NCI-H1105 treated with DMSO at 0.1 percent for 48 hours (cell line): Measurements from ENCODE around the gene PARD3.
A peak's percentile ranks its signal among the peaks of the same experiment; 100 is the strongest.
"Not testable (repeated sequence)": the region's sequence is repeated elsewhere in the genome, so short reads cannot be mapped to it uniquely, and the experiment has no call there.

Source experiments
- DNase-seq: peaks from one replicate; lab custom pipeline; 2025; lab: John Stamatoyannopoulos, UW

PARD3 gene

DNA sequence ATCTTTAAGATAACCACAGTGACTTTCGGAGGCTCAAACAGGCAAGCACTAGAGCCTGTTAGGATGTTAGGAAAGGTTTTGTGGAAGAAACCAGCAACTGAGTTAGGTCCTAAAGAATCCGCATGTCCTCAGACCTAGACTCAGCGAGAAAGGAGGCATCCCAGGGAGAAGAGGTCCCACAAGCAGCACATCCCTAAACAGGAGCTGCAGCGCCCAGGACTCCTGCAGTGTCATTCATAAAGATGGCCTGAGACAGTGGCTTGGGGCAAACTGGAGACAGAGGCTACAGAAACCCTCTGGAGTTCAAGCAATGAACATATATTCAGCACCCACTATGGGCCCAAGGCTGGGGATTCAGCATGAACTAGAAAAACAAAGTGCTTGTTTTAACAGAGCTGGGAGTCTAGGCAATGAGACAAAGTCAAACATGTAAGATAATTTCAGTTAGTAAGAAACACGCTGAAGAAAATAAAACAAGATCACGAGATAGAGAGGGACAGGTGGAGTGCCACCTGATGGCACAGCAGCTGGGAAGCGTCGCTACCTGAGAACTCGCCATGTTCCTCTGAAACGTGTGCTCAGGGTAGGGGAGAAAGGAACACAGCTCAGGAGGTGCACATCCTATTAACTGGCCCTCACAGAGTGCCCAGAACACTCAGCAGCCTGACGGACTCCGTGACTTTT is 48.1 kb downstream of the PARD3 start:
- no peak for DNase-seq

DNA sequence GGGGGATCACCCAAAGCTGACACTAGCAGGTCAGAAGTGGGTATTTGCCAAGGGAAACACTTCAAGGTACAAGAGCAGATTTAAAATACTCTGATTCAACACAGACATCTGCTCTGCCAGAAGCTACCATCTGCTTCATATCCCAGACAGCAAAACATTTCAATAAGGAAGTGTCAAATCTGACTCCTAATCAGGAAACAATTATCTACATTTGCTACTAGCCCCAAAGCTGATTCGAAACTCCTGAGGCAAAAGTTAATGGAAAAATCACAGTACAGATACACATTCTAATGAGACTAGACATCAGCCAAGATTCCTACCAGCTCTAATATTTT is 48.9 kb downstream of the PARD3 start:
- peak; percentile 32 for DNase-seq

DNA sequence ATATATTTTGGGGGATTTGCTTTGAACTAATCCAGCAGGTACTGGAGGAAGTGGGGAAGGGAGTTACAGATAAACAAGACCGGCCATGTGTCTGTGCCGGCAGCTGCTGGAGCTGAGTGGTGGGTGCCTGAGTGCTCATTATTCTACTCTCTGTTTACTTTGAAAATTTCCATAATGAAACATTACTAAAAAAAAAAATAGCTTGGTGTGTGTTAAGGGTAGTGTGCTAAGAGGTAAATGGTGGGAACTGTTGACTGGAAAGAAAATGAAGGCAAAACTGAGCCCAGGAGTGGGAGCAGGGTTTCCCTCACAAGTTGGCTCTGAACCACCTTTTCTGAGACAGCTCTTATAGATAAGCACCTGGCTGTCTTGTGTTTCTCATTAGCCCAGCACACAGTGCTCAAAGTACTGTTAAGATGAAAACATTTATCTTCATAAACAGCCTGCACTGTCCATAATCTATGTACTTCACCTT is 50.6 kb downstream of the PARD3 start:
- peak; percentile 79 for DNase-seq

DNA sequence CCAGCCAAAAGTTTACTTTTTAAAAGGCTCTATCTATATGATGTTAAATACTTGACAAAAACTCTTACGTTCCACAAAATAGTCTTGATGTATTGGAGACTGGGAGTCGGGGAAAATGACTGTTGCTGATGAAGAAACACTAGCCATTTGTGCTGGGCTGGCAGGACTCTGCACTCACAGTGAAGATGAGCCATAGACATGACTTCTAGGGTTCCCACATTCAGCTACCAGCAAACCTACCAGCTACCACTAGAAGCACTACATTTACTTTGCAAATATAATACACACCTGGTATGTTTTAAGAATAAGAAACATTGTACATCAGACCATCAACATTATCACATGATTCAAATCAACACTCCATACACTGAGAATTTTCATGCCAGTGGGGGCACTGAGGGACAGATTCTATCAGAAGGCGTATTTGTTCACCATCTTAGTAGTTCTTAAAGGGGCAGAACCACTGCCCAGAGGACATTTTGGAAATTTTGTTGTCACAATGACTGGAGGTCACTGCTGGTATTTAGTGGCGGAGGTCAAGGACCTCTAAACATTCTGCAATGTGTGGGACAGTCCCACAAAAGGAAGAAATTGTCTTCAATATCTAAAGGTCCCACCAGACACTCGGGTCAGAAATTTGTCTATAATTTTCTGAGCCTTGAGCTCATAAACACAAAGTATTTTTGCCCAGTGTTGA is 52.3 kb downstream of the PARD3 start:
- no peak for DNase-seq

DNA sequence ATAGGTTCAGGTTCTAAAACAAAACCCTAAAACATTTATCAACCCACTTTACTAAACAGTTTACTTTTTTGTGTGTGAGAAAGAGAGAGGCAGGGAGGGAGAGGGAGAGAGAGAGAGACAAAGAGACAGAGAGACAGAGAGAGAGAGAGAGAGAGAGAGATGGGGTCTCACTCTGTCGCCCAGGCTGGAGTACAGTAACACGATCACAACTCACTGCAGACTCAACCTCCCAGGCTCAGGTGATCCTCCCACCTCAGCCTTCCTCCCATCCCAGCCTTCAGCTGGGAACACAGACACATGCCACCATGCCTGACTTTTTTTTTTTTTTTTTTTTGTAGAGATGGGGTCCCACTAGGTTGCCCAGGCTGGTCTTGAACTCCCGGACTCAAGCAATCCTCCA is 52.9 kb downstream of the PARD3 start:
- no peak for DNase-seq

DNA sequence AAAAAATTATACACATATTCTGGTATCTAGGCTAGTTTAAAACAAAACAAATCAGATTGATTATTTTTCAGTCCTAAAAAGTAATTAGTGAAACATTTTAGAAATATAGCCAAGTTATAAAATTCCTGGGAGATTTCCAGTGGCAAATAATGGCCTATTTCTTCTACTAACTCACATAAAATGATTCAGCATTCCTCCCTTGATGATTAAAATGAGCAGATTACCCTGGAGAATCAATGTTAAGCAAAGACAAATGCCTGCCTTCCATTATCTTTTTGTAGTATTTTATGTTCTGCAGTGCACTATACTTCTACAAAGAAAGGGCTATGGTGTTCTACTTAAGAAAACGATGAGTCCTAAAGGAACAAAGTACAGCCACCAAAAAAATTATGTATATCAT is 53.6 kb downstream of the PARD3 start:
- no peak for DNase-seq

DNA sequence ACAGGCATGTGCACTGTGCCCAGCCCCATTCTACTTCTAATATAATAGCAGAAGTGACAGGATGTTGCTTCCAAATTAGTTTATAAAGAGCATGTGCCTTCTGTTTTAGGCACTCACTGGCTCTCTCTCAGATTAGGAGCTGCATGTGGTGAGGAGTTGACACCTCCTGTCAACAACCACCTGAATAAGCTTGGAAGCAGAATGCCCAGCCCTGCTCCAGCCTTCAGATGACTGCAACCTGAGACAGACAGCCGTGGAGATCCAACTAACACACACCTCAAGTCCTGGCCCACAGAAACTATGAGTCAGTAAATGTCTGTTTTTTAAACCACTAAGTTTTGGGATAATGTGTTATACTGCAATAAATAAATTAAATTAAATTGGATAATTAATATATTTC is 54.5 kb downstream of the PARD3 start:
- DNase-seq = no peak

DNA sequence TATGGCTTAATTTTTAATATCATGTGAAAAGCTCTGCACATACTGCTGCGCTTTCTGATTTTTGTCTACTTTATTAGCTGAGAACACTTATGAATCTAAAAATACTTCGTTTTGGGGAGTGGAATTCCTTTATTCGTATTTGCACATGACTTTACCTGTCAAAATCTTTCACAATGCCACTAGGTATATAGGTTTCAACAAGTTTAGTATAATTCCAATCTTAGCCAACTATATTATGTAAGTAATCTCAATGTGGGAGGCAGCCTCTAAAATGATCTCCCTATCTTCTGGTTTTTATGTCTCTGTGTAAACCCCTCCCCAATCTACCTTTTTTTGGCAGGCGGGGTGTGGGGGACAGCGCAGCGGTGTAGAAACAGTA is 55.3 kb downstream of the PARD3 start:
- DNase-seq = no peak

DNA sequence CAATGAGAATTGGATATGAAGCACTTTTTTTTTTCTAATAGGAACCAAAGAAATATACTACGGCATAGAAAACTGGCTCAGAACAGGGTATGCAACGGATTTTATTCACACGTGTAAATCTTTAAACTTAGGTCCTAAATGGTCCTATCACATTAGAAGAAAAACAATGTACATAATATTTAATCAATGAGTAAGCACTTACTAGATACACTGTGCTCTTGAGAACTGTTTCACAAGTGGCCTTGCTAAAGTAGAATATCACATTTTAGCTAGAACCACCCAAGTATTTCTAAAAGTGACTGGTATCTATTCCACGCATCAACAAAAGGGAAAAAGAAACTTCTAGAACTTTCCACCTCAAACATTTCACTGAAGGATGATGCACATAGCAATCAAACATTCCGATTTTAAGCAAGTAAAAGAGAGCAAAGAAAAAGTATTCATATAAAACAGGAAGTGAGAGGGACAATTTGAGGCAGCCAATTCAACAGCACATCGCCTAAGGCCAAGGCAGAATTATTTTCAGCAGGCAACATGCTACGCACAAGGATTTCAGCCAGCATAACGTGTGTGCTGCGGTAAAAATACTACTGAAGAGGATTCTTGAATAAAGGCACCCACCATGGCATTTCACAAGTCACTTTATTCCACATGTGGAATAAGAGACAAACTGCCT is 55.8 kb downstream of the PARD3 start:
- no peak for DNase-seq

DNA sequence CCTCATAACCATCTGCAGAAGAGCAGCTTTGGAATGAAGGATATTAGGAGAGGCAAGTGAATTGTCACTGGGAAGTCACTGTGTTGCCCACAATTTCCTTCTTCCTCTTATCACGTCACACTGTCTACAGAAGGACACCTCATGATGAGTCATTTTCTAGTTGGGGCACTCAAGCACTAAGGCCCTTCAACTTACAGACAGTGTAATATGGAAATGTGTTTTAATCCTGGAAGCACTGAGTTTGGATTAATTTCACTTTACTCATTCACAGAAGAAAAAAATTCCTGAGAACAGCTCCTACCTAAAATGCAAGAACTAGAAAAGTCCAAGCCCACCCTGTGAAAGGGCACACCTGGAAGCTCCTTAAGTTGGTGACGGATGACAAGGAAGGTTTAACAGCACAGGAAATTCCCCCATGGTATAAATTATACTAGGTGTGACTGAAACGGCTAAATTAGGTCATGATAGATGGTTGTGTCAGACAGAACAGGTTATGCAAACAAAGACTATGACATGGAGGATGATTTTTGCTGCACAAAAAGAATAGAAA is 56.6 kb downstream of the PARD3 start:
- DNase-seq = no peak

DNA sequence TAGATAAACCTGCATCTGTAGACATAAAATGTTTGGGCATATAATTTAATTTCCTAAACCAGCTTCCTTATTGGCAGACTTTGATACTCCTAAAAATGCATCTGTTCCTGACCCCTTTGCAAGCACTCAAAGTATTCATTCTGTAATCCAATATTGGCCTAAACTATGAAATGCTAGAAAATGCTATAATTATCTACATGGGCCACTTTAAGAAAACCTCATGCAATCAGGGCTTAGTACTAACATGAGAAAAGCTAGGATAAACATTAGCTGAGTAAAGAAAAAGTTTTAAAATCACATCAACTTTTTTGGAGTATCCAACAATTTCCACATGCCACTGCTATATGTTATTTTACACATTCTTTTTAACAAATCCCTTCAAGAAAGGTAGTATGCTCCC is 57.2 kb downstream of the PARD3 start:
- DNase-seq = no peak

DNA sequence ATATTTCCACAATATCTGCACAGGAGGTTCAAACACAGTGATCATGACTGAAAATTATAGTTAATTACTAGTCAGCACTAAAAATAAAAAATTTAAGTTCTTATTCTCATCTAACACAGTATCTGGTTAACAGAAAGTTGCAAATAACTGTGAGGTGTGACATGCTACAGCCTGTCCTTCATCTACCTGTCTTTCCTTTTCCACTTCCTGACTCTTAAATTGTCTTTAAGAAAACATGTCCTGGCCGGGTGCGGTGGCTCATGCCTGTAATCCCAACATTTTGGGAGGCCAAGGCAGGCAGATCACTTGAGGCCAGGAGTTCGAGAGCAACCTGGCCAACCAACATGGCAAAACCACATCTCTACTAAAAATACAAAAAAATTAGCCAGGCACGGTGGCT is 57.9 kb downstream of the PARD3 start:
- DNase-seq = not testable (repeated sequence)

DNA sequence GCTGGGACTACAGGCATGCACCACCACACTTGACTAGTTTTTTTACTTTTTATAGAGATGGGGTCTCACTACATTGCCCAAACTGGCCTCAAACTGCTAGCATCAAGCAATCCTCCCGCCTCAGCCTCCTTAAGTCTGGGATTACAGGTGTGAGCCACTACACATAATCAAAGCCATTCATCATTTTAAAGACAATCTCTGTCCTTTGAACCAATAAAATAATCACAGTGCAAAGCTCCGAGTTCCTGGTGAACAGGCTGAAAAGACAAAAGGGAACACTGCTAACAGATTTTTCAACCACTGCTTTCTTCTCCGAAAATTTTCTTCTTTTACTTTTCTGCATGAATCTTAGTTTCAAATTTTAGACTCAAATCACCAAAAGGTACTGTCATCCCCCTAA is 58.5 kb downstream of the PARD3 start:
- no peak for DNase-seq

DNA sequence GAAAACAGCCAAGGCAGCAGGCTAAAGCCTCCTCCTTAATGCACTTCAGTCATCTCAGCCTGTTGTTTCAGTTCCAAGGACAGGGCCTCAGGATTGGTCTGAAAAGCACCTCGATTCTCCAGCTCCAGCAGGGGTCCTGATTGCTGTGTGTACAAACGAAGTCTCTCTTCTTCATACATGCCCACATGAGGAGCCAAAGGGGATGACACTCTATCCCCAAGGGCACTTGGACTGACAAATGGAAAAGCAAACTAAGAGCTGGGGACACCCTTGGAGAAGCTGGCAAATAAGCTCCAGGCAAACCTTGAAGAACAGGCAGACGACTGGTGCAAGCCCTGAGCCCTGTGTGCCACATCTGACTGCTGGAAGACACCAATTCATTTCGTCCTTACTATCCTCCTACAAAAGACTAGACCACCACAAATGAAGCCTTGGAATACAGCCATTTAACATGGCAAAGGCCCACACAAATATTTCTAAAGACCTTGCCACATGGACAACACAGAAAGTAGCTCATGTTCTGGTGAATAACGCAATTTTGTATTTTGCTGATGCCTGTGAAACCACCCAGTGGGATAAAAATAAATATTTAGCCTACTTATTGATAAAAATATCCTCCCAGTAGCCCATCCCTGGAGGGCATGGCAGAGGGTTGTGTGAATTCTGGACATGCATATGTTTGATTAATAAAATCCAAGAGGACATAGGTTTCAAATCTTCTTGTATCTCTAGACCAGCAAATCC is 61.9 kb downstream of the PARD3 start:
- DNase-seq = no peak

DNA sequence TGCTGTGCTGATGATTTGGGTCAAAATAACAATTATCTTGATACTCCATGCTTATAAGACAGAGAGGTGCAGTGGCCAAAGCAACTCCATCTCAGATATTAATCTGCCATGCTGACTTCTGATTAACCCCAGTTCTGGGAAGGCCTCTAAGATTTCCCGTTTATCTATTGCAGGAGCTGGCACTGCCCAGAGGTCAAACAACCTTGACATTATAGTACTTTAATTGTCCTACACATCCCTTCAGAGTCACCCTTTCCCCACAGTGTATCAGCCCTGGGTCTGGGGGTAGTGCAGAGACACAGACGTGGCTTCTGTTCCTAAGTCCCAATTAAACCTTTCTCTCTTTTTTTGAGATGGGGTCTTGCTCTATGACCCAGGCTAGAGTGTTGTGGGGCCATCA is 63.8 kb downstream of the PARD3 start:
- no peak for DNase-seq

DNA sequence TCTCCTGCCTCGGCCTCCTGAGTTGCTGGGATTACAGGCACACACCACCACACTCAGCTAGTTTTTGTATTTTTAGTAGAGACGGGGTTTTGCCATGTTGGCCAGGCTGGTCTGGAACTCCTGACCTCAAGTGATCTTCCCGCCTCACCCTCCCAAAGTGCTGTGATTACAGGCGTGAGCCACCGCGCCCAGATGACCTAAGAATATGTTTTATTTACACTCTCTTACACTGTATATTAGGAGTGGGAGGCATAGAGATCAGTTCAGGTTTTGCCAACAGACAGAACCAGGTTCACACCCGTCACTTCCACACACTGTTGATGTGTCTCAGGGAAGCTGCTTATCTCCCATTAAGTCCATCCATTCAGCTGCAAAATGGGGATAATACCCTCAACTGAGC is 64.3 kb downstream of the PARD3 start:
- DNase-seq = not testable (repeated sequence)

DNA sequence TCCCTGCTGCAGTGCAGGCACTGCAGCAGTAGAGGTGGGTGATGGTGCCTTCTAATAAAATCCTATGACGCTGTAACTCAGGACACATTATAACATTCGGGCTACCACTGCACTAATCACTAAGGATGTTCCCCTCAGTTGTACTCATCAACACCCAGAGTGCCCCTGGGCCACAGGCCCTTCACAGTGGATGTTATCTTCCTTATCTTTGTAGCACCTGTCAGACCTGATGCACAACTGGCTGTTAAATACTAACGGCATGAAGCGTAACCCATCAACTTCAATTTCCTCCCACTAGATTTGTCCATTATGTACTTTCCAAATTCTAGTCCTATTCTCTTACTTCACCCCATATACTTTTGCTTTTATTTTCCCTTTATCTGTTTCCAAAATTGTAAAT is 66.3 kb downstream of the PARD3 start:
- no peak for DNase-seq

DNA sequence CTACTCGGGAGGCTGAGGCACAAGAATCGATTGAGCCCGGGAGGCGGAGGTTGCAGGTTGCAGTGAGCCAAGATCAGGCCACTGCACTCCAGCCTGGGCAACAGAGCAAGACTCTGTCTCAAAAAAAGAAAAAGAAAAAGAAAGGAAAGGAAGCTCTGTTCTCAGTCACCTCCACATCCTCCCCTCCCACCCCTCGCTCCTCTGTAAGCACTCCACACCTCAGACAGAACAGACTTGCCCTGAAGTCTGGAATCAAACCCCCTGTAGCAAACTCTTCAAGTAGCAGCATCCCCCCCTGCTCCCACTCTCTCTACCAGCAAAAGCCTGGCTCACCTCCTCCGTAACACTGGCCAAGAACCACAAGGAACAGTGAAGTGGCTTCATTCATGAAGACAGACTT is 66.7 kb downstream of the PARD3 start:
- DNase-seq = no peak

DNA sequence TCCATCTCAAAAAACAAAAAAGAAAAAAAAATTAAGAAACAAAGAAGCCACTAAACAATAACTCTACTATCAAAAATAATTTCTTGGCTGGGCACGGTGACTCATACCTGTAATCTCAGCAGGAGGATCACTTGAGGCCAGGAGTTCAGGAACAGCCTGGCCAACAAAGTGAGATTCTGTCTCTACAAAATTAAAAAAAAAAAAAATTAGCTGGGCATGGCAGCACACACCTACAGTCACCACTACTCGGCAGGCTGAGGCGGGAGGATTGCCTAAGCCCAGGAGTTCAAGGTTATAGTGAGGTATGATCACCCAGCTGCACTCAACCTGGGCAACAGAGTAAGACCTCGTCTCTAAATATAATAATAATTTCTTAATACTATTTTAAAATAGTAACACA is 69.0 kb downstream of the PARD3 start:
- no peak for DNase-seq

DNA sequence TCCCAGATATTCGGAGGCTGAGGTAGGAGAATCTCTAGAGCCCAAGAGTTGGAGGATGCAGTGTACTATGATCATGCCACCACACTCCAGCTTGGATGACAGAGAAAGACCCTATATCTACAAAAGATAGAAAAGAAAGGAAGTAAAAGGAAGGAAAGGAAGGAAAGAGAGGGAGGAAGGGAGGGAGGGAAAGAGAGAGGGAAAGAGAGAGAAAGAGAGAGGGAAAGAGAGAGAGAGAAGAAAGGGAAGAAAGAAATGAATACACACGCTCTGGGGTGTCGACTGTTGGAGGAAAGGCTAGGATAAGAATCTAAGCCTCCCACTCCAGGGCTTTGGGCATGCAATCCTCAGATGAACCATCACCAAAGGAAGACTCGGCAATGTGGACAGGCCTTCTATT is 69.9 kb downstream of the PARD3 start:
- DNase-seq = no peak

DNA sequence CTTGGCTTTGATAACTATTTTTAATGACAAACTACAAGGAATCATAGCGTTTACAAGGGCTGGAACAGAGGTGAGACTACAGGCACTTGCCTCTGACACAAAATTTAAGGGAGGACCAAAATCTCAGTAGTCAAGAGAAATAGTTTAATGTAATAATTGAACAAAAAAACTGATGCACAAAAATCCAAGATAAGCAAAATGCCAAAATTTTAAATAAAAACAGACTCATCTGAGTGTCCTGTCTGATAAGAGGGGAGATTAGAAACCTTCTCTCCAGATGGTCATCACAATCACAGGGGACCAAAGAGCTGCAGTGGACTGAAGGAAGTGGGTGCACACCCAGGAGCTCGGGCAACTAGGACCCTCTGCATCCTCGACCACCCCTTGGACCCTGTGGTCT is 70.5 kb downstream of the PARD3 start:
- DNase-seq = no peak

DNA sequence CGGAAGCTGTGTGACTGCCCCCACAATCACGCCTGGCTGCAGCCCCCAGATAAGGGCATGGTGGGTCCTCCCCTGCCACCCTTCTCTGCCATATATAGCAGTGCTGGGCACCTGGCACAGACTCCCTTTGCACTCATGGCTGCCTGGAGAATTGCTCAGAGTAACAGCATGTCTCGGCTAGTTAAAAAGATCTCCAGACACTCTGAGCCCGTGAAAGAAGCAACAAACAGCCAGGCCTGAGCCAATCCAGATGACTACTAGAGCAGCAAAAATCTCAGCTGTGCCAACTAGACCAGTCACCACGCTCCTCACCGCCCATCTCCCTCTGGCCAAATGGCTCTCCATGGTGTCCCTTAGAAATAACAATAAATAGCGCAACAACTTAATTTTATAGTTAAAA is 71.3 kb downstream of the PARD3 start:
- DNase-seq = peak; percentile 70

DNA sequence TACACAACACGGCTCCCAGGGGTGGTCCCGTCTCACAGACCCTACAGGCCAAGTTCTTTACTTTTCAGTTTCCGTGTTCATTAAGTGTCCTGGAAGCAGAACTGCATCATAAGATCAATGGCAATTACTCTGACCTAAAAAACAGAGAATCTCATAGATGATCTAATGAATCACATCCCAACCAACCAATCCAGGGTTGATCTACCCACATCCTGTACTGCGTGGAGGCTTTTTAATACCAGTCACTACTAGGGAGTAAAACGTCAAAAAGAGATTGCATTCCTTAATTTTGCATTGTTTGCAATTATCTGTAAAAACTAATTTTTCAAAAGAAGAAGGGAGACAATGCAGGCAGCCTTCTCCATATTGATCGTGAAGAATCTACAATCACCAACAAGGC is 72.6 kb downstream of the PARD3 start:
- DNase-seq = no peak
